ENCODE results near the gene ZPBP. TPM values are rescaled to one million over a fixed set of nuclear protein-coding genes. Genes with fewer than 3 reads are reported as not detected.

The ZPBP gene
- polyA plus RNA-seq, 3 donors, result not detected

- Histone ChIP-seq H3K4me2 (replicated peaks; ENCODE audit: extremely low read depth, low read length, poor library complexity, severe bottlenecking) (no peak overlapping the region), H3K27ac (ENCODE audit: low read depth in 1 of 2, low read length in 2 of 2) (no peak overlapping the region), H4K20me1 (ENCODE audit: insufficient read depth, low read length) (no peaks in the 10 kb centered on the region), H3K27me3 (ENCODE audit: control insufficient read depth in 2 of 2, insufficient read depth in 2 of 2, low read length in 2 of 2) (no peaks in the 10 kb centered on the region), H3K9ac (ENCODE audit: insufficient read depth, low read length, poor library complexity, severe bottlenecking) (no peak overlapping the region), H3K36me3 (replicated peaks in 1 of 2; ENCODE audit: control insufficient read depth in 1 of 2, insufficient read depth in 2 of 2, low read length in 2 of 2) (no peaks in the 10 kb centered on the region), H3K4me3 (replicated peaks in 1 of 3; ENCODE audit: low read depth in 2 of 3, low read length in 3 of 3) (no peak overlapping the region), H2AFZ (ENCODE audit: insufficient read depth, low read depth, low read length, poor library complexity, severe bottlenecking) (no peak overlapping the region), H3K79me2 (ENCODE audit: insufficient read depth, low read length) (no peaks in the 10 kb centered on the region), H3K4me1 (ENCODE audit: control insufficient read depth in 1 of 2, insufficient read depth in 2 of 2, low read length in 2 of 2) (no peaks in the 10 kb centered on the region), H3K9me3 (replicated peaks in 1 of 2; ENCODE audit: control insufficient read depth in 1 of 2, insufficient read depth in 1 of 2, low read length in 2 of 2) (no peaks in the 10 kb centered on the region)
- intact Hi-C loops (cut with micrococcal nuclease), result no loop called here
- WGBS (ENCODE audit: insufficient coverage), result no CpG with 5 or more reads among the region's 1 CpG
- TF ChIP-seq CTCF (IDR thresholded peaks at IDR 0.05), result no peak
- Mint-ChIP-seq H3K4me1 (peaks cover 3% of the 10 kb centered on the region), H3K27ac (no peak overlapping the region), H3K9me3 (peaks cover 0 to 3% (median 0%) of the 10 kb centered on the region in 7 donors), H3K36me3 (no peaks in the 10 kb centered on the region), H3K4me3 (no peak overlapping the region), H3K27me3 (ENCODE audit: low read depth in 3 of 3) (peaks cover 0 to 1% (median 0%) of the 10 kb centered on the region in 3 donors)
- DNase-seq, result no peak
Measured at GRCh38 chr7:50138101-50138500, 45.1 kb upstream of the ZPBP start.

GRCh38 chr7:50125766-50126165 lies 32.7 kb upstream of the ZPBP start:
- TF ChIP-seq CTCF (IDR thresholded peaks at IDR 0.05), result no peak
- intact Hi-C loops (cut with micrococcal nuclease), result no loop called here
- WGBS (ENCODE audit: insufficient coverage), result no CpG with 5 or more reads among the region's 1 CpG
- Histone ChIP-seq H4K20me1 (ENCODE audit: insufficient read depth, low read length) (no peaks in the 10 kb centered on the region), H3K4me2 (replicated peaks; ENCODE audit: extremely low read depth, low read length, poor library complexity, severe bottlenecking) (no peak overlapping the region), H3K4me3 (replicated peaks in 1 of 3; ENCODE audit: low read depth in 2 of 3, low read length in 3 of 3) (no peak overlapping the region), H3K4me1 (ENCODE audit: control insufficient read depth in 1 of 2, insufficient read depth in 2 of 2, low read length in 2 of 2) (no peaks in the 10 kb centered on the region), H3K36me3 (replicated peaks in 1 of 2; ENCODE audit: control insufficient read depth in 1 of 2, insufficient read depth in 2 of 2, low read length in 2 of 2) (no peaks in the 10 kb centered on the region), H3K27me3 (ENCODE audit: control insufficient read depth in 2 of 2, insufficient read depth in 2 of 2, low read length in 2 of 2) (no peaks in the 10 kb centered on the region), H3K9me3 (replicated peaks in 1 of 2; ENCODE audit: control insufficient read depth in 1 of 2, insufficient read depth in 1 of 2, low read length in 2 of 2) (no peaks in the 10 kb centered on the region), H3K27ac (ENCODE audit: low read depth in 1 of 2, low read length in 2 of 2) (no peak overlapping the region), H3K79me2 (ENCODE audit: insufficient read depth, low read length) (no peaks in the 10 kb centered on the region), H2AFZ (ENCODE audit: insufficient read depth, low read depth, low read length, poor library complexity, severe bottlenecking) (no peak overlapping the region), H3K9ac (ENCODE audit: insufficient read depth, low read length, poor library complexity, severe bottlenecking) (no peak overlapping the region)
- Mint-ChIP-seq H3K36me3 (no peaks in the 10 kb centered on the region), H3K4me1 (peaks cover 2% of the 10 kb centered on the region), H3K27me3 (ENCODE audit: low read depth in 3 of 3) (peaks cover 0 to 1% (median 0%) of the 10 kb centered on the region in 3 donors), H3K9me3 (peaks cover 0 to 1% (median 0%) of the 10 kb centered on the region in 7 donors), H3K4me3 (no peak overlapping the region), H3K27ac (no peak overlapping the region)
- no peak for DNase-seq
